Spleen (tissue), 3 donors: ENCODE measurements around the gene TPK1.

Source experiments
- POLR2A ChIP-seq, 3 donors: fragments of 450-650 bp; IDR thresholded peaks; one replicate each; pipeline ENCODE4 v1.5.1; 2017; ENCODE audit warnings: antibody characterized with exemption in 3 of 3, mild to moderate bottlenecking in 1 of 3
- POLR2AphosphoS5 ChIP-seq, 3 donors: sonication (generic); formaldehyde crosslinking; IDR thresholded peaks; one replicate each; pipeline ENCODE4 v1.5.1; 2017; ENCODE audit warnings: antibody characterized with exemption in 3 of 3

DNA sequence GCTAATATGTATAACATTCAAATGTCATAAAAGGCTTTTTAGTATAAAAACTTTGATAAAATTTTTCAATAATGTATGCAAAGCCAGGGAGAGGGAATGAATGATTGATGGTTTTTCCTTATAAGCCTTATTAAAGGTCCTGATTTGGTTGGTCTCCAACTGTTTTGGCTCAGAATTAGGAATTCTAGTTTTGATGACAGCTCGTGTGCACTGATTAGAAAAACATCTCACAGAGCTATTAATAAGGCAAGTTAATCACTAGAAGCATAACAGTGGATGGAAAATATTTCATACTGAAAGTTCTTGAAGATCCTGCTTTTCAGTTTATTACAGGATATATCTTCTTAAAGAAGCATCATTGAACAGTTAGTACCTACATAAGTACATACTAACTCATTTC, 317.5 kb downstream of the TPK1 start:
- no peak for TF ChIP-seq POLR2AphosphoS5 (IDR thresholded peaks at IDR 0.05)
- TF ChIP-seq POLR2A (IDR thresholded peaks at IDR 0.05), result no peak
